ENCODE data around the gene B3GNT7.

B3GNT7 gene

DNA sequence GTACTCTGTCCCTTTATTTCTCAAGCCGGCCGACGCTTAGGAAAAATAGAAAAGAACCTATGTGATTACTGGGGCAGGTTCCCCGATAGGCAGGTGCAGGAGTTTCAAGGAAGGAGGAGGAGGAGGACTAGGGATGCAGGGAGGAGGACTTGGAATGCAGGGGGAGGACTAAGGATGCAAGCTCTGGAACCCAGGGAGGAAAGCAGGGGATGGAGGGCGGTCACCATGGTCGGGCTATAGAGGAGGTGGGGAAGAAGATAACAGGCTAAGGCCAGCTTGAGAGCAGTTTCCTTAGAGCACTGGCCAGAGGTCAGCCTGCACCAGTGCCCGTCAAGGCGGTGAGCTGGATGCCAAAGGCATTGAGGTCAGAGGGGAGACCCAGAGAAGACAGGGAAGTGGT lies 18.7 kb upstream of the B3GNT7 start:
- Histone ChIP-seq H3K4me3 (ENCODE audit: low read depth, low read length) (no peak overlapping the region), H3K79me2 (ENCODE audit: control insufficient read depth, insufficient read depth, low read length, unreplicated experiment) (no peaks in the 10 kb centered on the region), H3K27ac (ENCODE audit: low read depth, low read length) (no peak overlapping the region), H3K4me1 (ENCODE audit: control insufficient read depth, insufficient read depth, low read length, unreplicated experiment) (no peaks in the 10 kb centered on the region), H2AFZ (ENCODE audit: low read length, unreplicated experiment) (no peak overlapping the region), H3K27me3 (ENCODE audit: insufficient read depth, low read length) (no peaks in the 10 kb centered on the region), H3K36me3 (ENCODE audit: insufficient read depth, low read length) (no peaks in the 10 kb centered on the region)

DNA sequence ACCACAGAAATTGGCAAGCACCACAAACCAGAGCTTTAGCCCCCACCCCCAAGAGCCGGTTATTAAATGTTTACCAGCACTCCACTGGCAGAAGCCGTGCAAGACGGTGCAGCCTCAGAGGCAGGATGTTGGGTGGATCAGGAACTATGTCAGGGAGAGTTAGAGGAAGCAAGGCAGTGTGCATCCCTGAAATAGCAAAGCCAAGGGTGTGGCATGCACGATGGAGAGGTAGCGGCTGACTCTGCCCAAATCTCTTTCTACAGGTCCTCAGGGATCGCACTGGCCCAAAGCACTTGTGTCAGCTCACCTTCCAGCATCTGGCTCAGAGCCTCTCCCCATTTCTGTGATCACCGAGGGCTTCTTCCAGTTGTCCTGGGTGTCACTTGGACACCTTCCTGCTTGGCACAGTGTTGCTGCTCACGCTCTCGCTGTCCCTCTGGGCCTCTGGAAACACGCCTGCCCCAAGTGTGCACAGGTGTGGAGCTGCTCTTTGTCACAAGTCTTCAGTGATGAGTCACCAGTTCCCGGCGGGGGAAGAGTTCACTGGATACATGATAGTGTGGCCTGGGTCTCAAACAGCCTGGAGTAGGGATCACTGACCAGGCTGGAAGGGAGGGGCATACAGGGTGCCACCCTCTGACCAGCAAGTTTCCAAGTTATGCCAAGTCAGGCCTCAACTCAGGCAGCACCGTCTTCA lies 17.3 kb upstream of the B3GNT7 start:
- no peaks in the 10 kb centered on the region for H3K79me2 ChIP-seq (ENCODE audit: control insufficient read depth, insufficient read depth, low read length, unreplicated experiment)
- no peak overlapping the region for H3K4me3 ChIP-seq (ENCODE audit: low read depth, low read length)
- H2AFZ ChIP-seq (ENCODE audit: low read length, unreplicated experiment) = no peak overlapping the region
- H3K27ac ChIP-seq (ENCODE audit: low read depth, low read length) = no peak overlapping the region
- no peaks in the 10 kb centered on the region for H3K27me3 ChIP-seq (ENCODE audit: insufficient read depth, low read length)
- H3K36me3 ChIP-seq (ENCODE audit: insufficient read depth, low read length) = no peaks in the 10 kb centered on the region
- H3K4me1 ChIP-seq (ENCODE audit: control insufficient read depth, insufficient read depth, low read length, unreplicated experiment) = no peaks in the 10 kb centered on the region

DNA sequence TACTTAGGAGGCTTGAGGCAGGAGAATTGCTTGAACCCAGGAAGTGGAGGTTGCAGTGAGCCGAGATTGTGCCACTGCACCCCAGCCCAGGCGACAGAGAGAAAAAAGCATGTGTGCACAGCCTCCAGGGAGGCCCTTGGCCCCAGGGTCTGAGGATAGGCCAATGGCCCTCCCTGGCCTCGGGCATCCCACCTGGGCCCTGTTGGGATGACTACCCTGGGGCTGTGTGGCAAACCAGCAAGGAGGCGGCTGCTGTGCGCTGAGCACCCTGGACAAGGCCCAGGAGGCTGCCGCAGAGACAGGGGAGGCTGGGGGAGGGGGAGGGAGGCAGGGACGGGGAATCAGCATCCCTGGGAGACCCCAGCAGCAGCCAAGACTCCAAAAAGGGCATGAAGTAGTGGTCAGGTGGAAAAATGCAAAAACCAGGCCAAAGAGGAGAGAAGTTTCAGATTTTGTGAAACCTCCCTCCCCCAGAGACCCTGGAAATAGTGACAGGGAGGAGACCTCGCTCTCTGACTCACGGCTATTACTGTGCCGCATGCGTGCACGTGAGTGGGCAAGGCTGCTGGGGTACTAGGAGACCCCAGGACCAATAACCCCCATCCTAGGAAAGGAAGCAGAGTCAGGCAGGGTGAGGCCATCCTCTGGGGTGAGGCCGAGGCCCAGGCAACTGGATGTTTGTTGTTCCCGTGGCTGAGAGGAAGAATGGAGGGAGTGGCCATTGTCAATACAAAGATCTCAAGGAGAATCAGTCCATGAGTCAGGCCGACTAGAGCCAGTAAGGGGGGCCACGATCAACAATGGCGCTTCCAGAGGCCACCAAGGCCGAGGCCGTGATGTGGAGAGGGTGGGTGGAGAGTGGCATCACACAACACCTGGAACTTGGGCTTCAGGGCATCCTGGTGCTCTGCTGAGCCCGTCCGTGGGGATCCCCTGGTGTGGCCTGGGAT lies 16.0 kb upstream of the B3GNT7 start:
- no peak overlapping the region for H3K4me3 ChIP-seq (ENCODE audit: low read depth, low read length)
- no peak overlapping the region for H2AFZ ChIP-seq (ENCODE audit: low read length, unreplicated experiment)
- H3K36me3 ChIP-seq (ENCODE audit: insufficient read depth, low read length) = no peaks in the 10 kb centered on the region; the same call in 1 of the 2 replicates
- no peaks in the 10 kb centered on the region for H3K4me1 ChIP-seq (ENCODE audit: control insufficient read depth, insufficient read depth, low read length, unreplicated experiment)
- H3K79me2 ChIP-seq (ENCODE audit: control insufficient read depth, insufficient read depth, low read length, unreplicated experiment) = no peaks in the 10 kb centered on the region
- no peaks in the 10 kb centered on the region for H3K27me3 ChIP-seq (ENCODE audit: insufficient read depth, low read length)
- H3K27ac ChIP-seq (ENCODE audit: low read depth, low read length) = no peak overlapping the region

DNA sequence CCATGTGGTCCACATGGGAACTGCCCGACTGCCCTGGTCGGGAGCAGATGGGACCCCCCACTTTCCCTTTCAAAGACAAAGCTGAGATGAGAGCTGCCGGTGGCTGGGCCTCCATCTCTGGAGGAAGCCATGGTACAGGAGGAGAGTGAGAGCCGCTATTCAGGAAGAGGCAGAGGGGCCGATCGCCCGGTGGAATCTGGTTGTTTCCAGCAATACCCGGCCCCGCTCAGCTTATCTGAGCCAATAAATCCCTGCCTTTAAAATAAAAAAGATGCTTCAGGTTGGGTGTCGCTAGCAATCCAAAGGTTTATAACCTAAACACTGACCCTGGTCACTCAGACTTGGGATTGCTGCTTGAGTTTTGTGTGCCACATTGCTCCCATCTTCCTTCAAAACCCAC lies 15.2 kb upstream of the B3GNT7 start:
- no peaks in the 10 kb centered on the region for H3K27me3 ChIP-seq (ENCODE audit: insufficient read depth, low read length)
- no peak overlapping the region for H3K4me3 ChIP-seq (ENCODE audit: low read depth, low read length)
- no peaks in the 10 kb centered on the region for H3K4me1 ChIP-seq (ENCODE audit: control insufficient read depth, insufficient read depth, low read length, unreplicated experiment)
- H3K27ac ChIP-seq (ENCODE audit: low read depth, low read length) = no peak overlapping the region
- no peaks in the 10 kb centered on the region; the same call in 1 of the 2 replicates for H3K36me3 ChIP-seq (ENCODE audit: insufficient read depth, low read length)
- H3K79me2 ChIP-seq (ENCODE audit: control insufficient read depth, insufficient read depth, low read length, unreplicated experiment) = no peaks in the 10 kb centered on the region
- H2AFZ ChIP-seq (ENCODE audit: low read length, unreplicated experiment) = no peak overlapping the region

DNA sequence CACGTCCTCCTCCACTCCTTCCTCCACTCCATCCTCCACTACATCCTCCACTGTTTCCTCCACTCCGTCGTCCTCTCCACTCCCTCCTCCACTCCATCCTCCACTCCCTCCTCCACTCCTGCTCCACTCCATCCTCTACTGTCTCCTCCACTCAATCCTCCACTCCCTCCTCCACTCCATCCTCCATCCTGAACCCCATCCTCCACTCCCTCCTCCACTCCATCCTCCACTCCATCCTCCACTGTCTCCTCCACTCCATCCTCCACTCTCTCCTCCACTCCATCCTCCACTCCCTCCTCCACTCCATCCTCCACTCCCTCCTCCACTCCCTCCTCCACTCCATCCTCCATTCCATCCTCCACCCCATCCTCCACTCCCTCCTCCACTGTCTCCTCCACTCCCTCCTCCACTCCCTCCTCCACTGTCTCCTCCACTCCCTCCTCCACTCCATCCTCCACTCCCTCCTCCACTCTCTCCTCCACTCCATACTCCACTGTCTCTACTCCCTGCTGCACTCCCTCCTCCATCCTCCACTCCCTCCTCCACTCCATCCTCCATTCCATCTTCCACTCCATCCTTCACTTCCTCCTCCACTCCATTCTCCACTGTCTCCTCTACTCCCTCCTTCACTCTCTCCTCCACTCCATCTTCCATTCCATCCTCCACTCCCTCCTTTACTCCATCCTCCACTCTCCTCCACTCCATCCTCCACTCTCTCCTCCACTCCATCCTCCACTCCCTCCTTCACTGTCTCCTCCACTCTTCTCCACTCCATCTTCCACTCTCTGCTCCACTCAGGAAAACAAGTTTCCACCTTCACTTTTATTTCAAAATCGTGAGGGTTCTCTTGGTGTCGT lies 14.3 kb upstream of the B3GNT7 start:
- Histone ChIP-seq H3K4me3 (ENCODE audit: low read depth, low read length) (no peak overlapping the region), H2AFZ (ENCODE audit: low read length, unreplicated experiment) (no peak overlapping the region), H3K36me3 (ENCODE audit: insufficient read depth, low read length) (no peaks in the 10 kb centered on the region; the same call in 1 of the 2 replicates), H3K79me2 (ENCODE audit: control insufficient read depth, insufficient read depth, low read length, unreplicated experiment) (no peaks in the 10 kb centered on the region), H3K4me1 (ENCODE audit: control insufficient read depth, insufficient read depth, low read length, unreplicated experiment) (no peaks in the 10 kb centered on the region), H3K27ac (ENCODE audit: low read depth, low read length) (no peak overlapping the region), H3K27me3 (ENCODE audit: insufficient read depth, low read length) (no peaks in the 10 kb centered on the region)

DNA sequence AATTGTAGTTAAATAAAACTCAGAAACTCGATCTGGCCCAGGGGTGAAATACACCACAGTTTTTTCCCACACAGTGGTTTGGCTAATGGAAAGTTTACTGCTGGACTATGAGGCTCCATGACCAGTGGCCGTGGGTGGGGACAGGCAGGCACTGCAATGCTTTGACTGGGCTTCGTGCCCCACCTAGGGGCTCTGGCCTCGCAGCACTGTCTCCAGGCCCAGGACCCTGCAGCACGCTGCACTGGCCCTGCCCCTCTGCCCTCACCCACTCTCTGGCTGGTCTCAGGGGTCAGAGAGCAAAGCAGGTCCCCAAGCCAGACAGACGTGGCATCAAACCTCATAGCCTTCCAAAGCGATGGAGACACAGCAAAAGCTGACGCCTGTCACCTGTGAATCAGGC lies 13.4 kb upstream of the B3GNT7 start:
- no peak overlapping the region for H2AFZ ChIP-seq (ENCODE audit: low read length, unreplicated experiment)
- H3K79me2 ChIP-seq (ENCODE audit: control insufficient read depth, insufficient read depth, low read length, unreplicated experiment) = no peaks in the 10 kb centered on the region
- no peaks in the 10 kb centered on the region for H3K27me3 ChIP-seq (ENCODE audit: insufficient read depth, low read length)
- no peaks in the 10 kb centered on the region for H3K4me1 ChIP-seq (ENCODE audit: control insufficient read depth, insufficient read depth, low read length, unreplicated experiment)
- no peaks in the 10 kb centered on the region; the same call in 1 of the 2 replicates for H3K36me3 ChIP-seq (ENCODE audit: insufficient read depth, low read length)
- H3K4me3 ChIP-seq (ENCODE audit: low read depth, low read length) = no peak overlapping the region
- no peak overlapping the region for H3K27ac ChIP-seq (ENCODE audit: low read depth, low read length)

DNA sequence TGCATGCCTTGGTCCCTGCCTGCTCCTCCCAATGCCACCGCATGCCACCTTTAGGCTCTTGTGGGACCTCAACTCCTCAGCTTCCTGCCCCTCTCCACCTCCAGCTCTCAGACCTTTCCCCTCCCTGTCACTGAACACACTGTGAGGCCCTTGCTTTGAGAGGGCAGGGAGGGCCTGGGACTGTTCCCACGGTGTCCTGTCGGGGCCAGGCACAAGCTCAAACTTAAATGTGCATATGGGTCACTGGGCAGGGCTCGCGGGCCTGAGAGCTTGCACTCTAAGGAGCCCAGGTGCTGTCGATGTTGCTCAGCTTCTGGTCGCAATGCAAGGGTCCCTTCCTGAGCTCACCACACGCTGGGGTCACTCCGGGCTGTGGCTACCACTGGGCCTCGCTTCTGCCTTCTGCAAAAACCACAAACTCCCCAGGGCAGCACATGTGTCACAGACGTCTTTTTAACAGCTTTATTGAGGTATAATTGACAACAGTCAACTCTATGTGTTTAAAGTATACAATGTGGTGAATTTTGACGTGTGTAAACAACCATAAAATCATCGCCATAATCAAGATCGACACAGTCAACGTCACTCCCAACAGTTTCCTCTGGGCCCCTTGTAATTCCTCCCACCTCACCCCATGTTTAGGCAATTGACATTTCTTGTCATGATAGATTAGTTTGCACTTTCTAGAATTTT lies 11.9 kb upstream of the B3GNT7 start:
- Histone ChIP-seq H3K4me1 (ENCODE audit: control insufficient read depth, insufficient read depth, low read length, unreplicated experiment) (no peaks in the 10 kb centered on the region), H3K36me3 (ENCODE audit: insufficient read depth, low read length) (no peaks in the 10 kb centered on the region; the same call in 1 of the 2 replicates), H3K27ac (ENCODE audit: low read depth, low read length) (no peak overlapping the region), H2AFZ (ENCODE audit: low read length, unreplicated experiment) (no peak overlapping the region), H3K4me3 (ENCODE audit: low read depth, low read length) (no peak overlapping the region), H3K27me3 (ENCODE audit: insufficient read depth, low read length) (no peaks in the 10 kb centered on the region), H3K79me2 (ENCODE audit: control insufficient read depth, insufficient read depth, low read length, unreplicated experiment) (no peaks in the 10 kb centered on the region)

DNA sequence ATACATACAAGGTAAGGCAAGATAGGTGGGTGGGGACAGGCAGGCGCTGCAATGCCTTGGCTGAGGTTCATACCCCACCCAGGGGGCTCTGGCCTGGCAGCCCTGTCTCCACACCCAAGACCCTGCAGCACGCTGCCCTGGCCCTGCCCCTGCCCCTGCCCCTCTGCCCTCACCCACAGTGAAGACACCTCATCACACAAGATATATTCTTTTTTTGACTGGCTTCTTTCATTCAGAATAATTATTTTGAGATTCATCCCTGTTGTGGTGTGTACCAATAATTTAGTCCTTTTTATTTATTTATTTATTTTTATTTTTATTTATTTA lies 11.4 kb upstream of the B3GNT7 start:
- Histone ChIP-seq H3K27me3 (ENCODE audit: insufficient read depth, low read length) (no peaks in the 10 kb centered on the region), H2AFZ (ENCODE audit: low read length, unreplicated experiment) (no peak overlapping the region), H3K4me3 (ENCODE audit: low read depth, low read length) (no peak overlapping the region), H3K4me1 (ENCODE audit: control insufficient read depth, insufficient read depth, low read length, unreplicated experiment) (no peaks in the 10 kb centered on the region), H3K36me3 (ENCODE audit: insufficient read depth, low read length) (no peaks in the 10 kb centered on the region; the same call in 1 of the 2 replicates), H3K79me2 (ENCODE audit: control insufficient read depth, insufficient read depth, low read length, unreplicated experiment) (no peaks in the 10 kb centered on the region), H3K27ac (ENCODE audit: low read depth, low read length) (no peak overlapping the region)

DNA sequence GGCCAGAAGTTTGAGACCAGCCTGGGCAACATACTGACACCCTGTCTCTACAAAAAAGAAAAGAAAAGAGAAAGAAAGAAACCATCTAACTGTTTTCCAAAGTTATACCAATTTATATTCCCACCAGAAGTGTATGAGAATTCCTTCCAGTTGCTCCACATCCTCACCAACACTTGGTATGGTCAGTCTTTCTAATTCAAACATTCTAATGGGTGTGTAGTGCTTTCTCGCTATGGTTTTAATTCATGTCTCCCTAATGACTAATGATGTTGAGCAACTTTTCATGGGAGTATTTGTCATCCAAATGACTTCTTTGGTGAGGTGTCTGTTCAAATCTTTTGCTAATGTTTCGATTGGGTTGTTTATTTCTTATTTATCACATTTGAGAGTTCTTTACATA lies 10.5 kb upstream of the B3GNT7 start:
- Histone ChIP-seq H3K4me1 (ENCODE audit: control insufficient read depth, insufficient read depth, low read length, unreplicated experiment) (no peaks in the 10 kb centered on the region), H3K4me3 (ENCODE audit: low read depth, low read length) (no peak overlapping the region), H3K27ac (ENCODE audit: low read depth, low read length) (no peak overlapping the region), H3K27me3 (ENCODE audit: insufficient read depth, low read length) (no peaks in the 10 kb centered on the region), H2AFZ (ENCODE audit: low read length, unreplicated experiment) (no peak overlapping the region), H3K79me2 (ENCODE audit: control insufficient read depth, insufficient read depth, low read length, unreplicated experiment) (no peaks in the 10 kb centered on the region), H3K36me3 (ENCODE audit: insufficient read depth, low read length) (no peaks in the 10 kb centered on the region; the same call in 1 of the 2 replicates)

DNA sequence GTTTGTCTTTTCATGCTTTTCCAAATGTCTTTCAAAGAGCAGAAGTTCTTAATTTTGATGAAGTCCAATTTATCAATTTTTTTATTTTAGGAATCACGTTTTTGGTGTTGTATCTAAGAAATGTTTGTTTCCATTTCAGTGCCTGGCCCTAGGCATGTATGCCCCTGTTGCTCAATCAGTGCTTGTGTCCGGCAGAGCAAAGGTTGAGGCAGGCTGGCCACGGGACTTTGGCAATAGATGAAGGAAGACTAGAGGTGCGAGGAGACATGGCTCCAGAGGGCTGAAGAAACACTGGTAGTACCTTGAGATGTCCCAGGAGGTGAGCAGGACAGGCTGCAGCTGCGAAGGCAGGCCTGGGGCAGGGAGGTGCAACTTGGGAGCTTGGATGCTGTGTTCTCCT lies 10.1 kb upstream of the B3GNT7 start:
- H2AFZ ChIP-seq (ENCODE audit: low read length, unreplicated experiment) = no peak overlapping the region
- H3K27ac ChIP-seq (ENCODE audit: low read depth, low read length) = no peak overlapping the region
- H3K27me3 ChIP-seq (ENCODE audit: insufficient read depth, low read length) = no peaks in the 10 kb centered on the region
- no peaks in the 10 kb centered on the region for H3K79me2 ChIP-seq (ENCODE audit: control insufficient read depth, insufficient read depth, low read length, unreplicated experiment)
- H3K36me3 ChIP-seq (ENCODE audit: insufficient read depth, low read length) = no peaks in the 10 kb centered on the region; the same call in 1 of the 2 replicates
- H3K4me3 ChIP-seq (ENCODE audit: low read depth, low read length) = no peak overlapping the region
- H3K4me1 ChIP-seq (ENCODE audit: control insufficient read depth, insufficient read depth, low read length, unreplicated experiment) = no peaks in the 10 kb centered on the region

All from ACC112 (cell line).